Kidney capillary endothelial cell (primary cell): ENCODE results near the gene DUSP22.
"Not testable (repeated sequence)": the region's sequence is repeated elsewhere in the genome, so short reads cannot be mapped to it uniquely, and the experiment has no call there.

Source experiments
- DNase-seq: peaks from one replicate; pipeline ENCODE4 v3.0.0-alpha.2; 2018; ENCODE audit warnings: low spot score

Gene DUSP22

GRCh38 chr6:365835-366234 is 73.5 kb downstream of the DUSP22 start:
- no peak for DNase-seq

- DNase-seq: no peak
Measured at GRCh38 chr6:366389-367297, 74.4 kb downstream of the DUSP22 start.

GRCh38 chr6:367298-367794 is 75.1 kb downstream of the DUSP22 start:
- no peak for DNase-seq

GRCh38 chr6:367891-368630 is 75.8 kb downstream of the DUSP22 start:
- no peak for DNase-seq

GRCh38 chr6:369559-370431 is 77.5 kb downstream of the DUSP22 start:
- no peak for DNase-seq

GRCh38 chr6:370555-370954 is 78.3 kb downstream of the DUSP22 start:
- DNase-seq: no peak

GRCh38 chr6:371851-372250 is 79.6 kb downstream of the DUSP22 start:
- DNase-seq: not testable (repeated sequence)

GRCh38 chr6:372336-372911 is 80.1 kb downstream of the DUSP22 start:
- DNase-seq: no peak

- no peak for DNase-seq
Measured at GRCh38 chr6:373031-373430, 80.7 kb downstream of the DUSP22 start.

GRCh38 chr6:373773-374724 is 81.8 kb downstream of the DUSP22 start:
- DNase-seq: peak; percentile 59

- no peak for DNase-seq
Measured at GRCh38 chr6:374956-375355, 82.7 kb downstream of the DUSP22 start.

- no peak for DNase-seq
Measured at GRCh38 chr6:376827-377640, 84.7 kb downstream of the DUSP22 start.

GRCh38 chr6:377641-378020 is 85.3 kb downstream of the DUSP22 start:
- DNase-seq: not testable (repeated sequence)

GRCh38 chr6:378090-378957 is 86.0 kb downstream of the DUSP22 start:
- no peak for DNase-seq

- DNase-seq: no peak
Measured at GRCh38 chr6:378958-379409, 86.7 kb downstream of the DUSP22 start.

GRCh38 chr6:379410-380181 is 87.3 kb downstream of the DUSP22 start:
- no peak for DNase-seq
